HepG2 (cell line): ENCODE results near the gene ACOXL. TPM values are rescaled to one million over a fixed set of nuclear protein-coding genes. Genes with fewer than 3 reads are reported as not detected.

Experiments used
- ATAC-seq: fragments of 200-7000 bp; cut with Tn5 transposase; 3 replicates; pipeline ENCODE4 v1.9.1; 2020; ENCODE audit warnings: mild to moderate bottlenecking, moderate library complexity
- BruUV-seq: library from RNA; stranded (reverse); fragments of 400-500 nt; replicated peaks from 2 replicates; lab custom pipeline; 2021; lab: Mats Ljungman, UMichigan
- CTCF ChIA-PET: fragments of 300-600 bp; formaldehyde crosslinking; extraction: SDS; loops from one replicate; lab custom pipeline; 2021; ENCODE audit warnings: low total read pairs, inconsistent platforms, low intra/inter-chr PET ratio; lab: Yijun Ruan, JAX
- POLR2A ChIA-PET: fragments of 350-600 bp; sonication (Branson Sonifier 250); formaldehyde crosslinking; loops from one replicate; lab custom pipeline; 2020; ENCODE audit warnings: antibody characterized with exemption, inconsistent platforms; lab: Yijun Ruan, JAX
- DNase-seq: peaks from one replicate; pipeline ENCODE4 v3.0.0-alpha.2; 2015; ENCODE audit warnings: low spot score
- FAIRE-seq: peaks from 3 replicates; lab custom pipeline; 2011; peaks lifted over from hg19 to GRCh38; lab: Jason Lieb, UNC
- H2AFZ ChIP-seq: one replicate; pipeline ENCODE4 v1.6.1; 2011; ENCODE audit warnings: low read length, inconsistent platforms
- H3K27ac ChIP-seq: fragments of 300-600 bp; 3 replicates; pipeline ENCODE4 v1.8.0; 2011; ENCODE audit warnings: mixed run types, mild to moderate bottlenecking, mixed read lengths, low read length, inconsistent platforms; ENCODE audit not compliant: insufficient read depth; ENCODE audit errors: extremely low read length
- H3K27me3 ChIP-seq, 2 experiments: fragments of 200-600 bp in 1 of 2; 2 replicates in 1 of 2; 3 replicates in 1 of 2; pipeline versions ENCODE4 v1.6.0 to v1.8.0; 2011; ENCODE audit warnings: low read length in 2 of 2, mild to moderate bottlenecking in 2 of 2, moderate library complexity in 2 of 2, inconsistent platforms in 1 of 2; ENCODE audit not compliant: insufficient read depth in 2 of 2, control insufficient read depth in 1 of 2
- H3K36me3 ChIP-seq, 2 experiments: fragments of 200-600 bp in 1 of 2; replicated peaks in 1 of 2; 2 replicates in 1 of 2; 3 replicates in 1 of 2; pipeline versions ENCODE4 v1.5.1 to v1.8.0; 2011; ENCODE audit warnings: low read length in 2 of 2, inconsistent platforms in 1 of 2; ENCODE audit not compliant: insufficient read depth in 2 of 2, control insufficient read depth in 1 of 2
- H3K4me1 ChIP-seq: 2 replicates; pipeline ENCODE4 v1.5.1; 2012; ENCODE audit warnings: low read length, inconsistent platforms; ENCODE audit not compliant: insufficient read depth
- H3K4me2 ChIP-seq: 2 replicates; pipeline ENCODE4 v1.6.0; 2011; ENCODE audit warnings: low read depth, low read length, inconsistent platforms
- H3K4me3 ChIP-seq, 3 experiments: fragments of 200-600 bp in 1 of 3; sonication (generic), shearing (Covaris generic) in 1 of 3; replicated peaks in 1 of 3; 2 replicates each; pipeline ENCODE4 v1.5.1; 2011 to 2016; ENCODE audit warnings: low read length in 3 of 3, inconsistent platforms in 2 of 3, low read depth in 2 of 3, mild to moderate bottlenecking in 2 of 3, control low read depth in 1 of 3, mixed read lengths in 1 of 3; ENCODE audit not compliant: insufficient read depth in 1 of 3
- H3K79me2 ChIP-seq: one replicate; pipeline ENCODE4 v1.6.1; 2011; ENCODE audit warnings: low read length, inconsistent platforms; ENCODE audit not compliant: insufficient read depth
- H3K9ac ChIP-seq: 2 replicates; pipeline ENCODE4 v1.6.0; 2011; ENCODE audit warnings: mild to moderate bottlenecking, low read depth, low read length, inconsistent platforms; ENCODE audit not compliant: insufficient read depth
- H3K9me3 ChIP-seq: 2 replicates; pipeline ENCODE4 v1.5.1; 2012; ENCODE audit warnings: mild to moderate bottlenecking, low read length
- H4K20me1 ChIP-seq: 2 replicates; pipeline ENCODE4 v1.6.0; 2011; ENCODE audit warnings: inconsistent platforms, mild to moderate bottlenecking, low read length, moderate library complexity; ENCODE audit not compliant: insufficient read depth
- CREM ChIP-seq, 2 experiments: sonication (generic) in 1 of 2; formaldehyde crosslinking in 1 of 2; IDR thresholded peaks; 2 replicates each; pipeline versions ENCODE4 v1.4.0 to v1.6.1; 2016 to 2020; ENCODE audit warnings: antibody characterized with exemption in 1 of 2, mild to moderate bottlenecking in 1 of 2, missing genetic modification reagents in 1 of 2
- HCFC1 ChIP-seq: fragments of 150-350 bp; IDR thresholded peaks from 2 replicates; pipeline ENCODE4 v1.6.1; 2014; ENCODE audit warnings: low read depth, low read length
- NAIF1 ChIP-seq: sonication (generic); formaldehyde crosslinking; IDR thresholded peaks from 2 replicates; pipeline ENCODE4 v1.5.0; 2020; ENCODE audit warnings: mild to moderate bottlenecking, missing genetic modification reagents, borderline replicate concordance
- NCOA2 ChIP-seq: sonication (generic); formaldehyde crosslinking; IDR thresholded peaks from 2 replicates; pipeline ENCODE4 v1.8.0; 2022; ENCODE audit warnings: inconsistent platforms
- REXO4 ChIP-seq: sonication (generic); formaldehyde crosslinking; IDR thresholded peaks from 2 replicates; pipeline ENCODE4 v1.8.0; 2022; ENCODE audit warnings: missing genetic modification reagents, mild to moderate bottlenecking, borderline replicate concordance
- XBP1 ChIP-seq: sonication (generic); formaldehyde crosslinking; IDR thresholded peaks from 2 replicates; pipeline ENCODE4 v1.5.0; 2020; ENCODE audit warnings: missing genetic modification reagents
- ZBTB8A ChIP-seq: sonication (generic); formaldehyde crosslinking; IDR thresholded peaks from 2 replicates; pipeline ENCODE4 v1.4.0; 2020; ENCODE audit warnings: mild to moderate bottlenecking, low read depth, missing genetic modification reagents, borderline replicate concordance
- ZNF224 ChIP-seq: sonication (generic); formaldehyde crosslinking; IDR thresholded peaks from 2 replicates; pipeline ENCODE4 v1.5.0; 2020; ENCODE audit warnings: mild to moderate bottlenecking, missing genetic modification reagents
- ZNF468 ChIP-seq: sonication (generic); formaldehyde crosslinking; IDR thresholded peaks from 2 replicates; pipeline ENCODE4 v1.8.0; 2022; ENCODE audit warnings: mild to moderate bottlenecking, moderate library complexity, missing genetic modification reagents
- ZNF674 ChIP-seq: sonication (generic); formaldehyde crosslinking; IDR thresholded peaks from 2 replicates; pipeline ENCODE4 v1.5.0; 2020; ENCODE audit warnings: low read depth, mild to moderate bottlenecking, missing genetic modification reagents
- ZNF776 ChIP-seq: sonication (generic); formaldehyde crosslinking; IDR thresholded peaks from 2 replicates; pipeline ENCODE4 v1.4.0; 2020; ENCODE audit warnings: mild to moderate bottlenecking, missing genetic modification reagents
- ZNF816 ChIP-seq: sonication (generic); formaldehyde crosslinking; IDR thresholded peaks from 2 replicates; pipeline ENCODE4 v1.8.0; 2022; ENCODE audit warnings: missing genetic modification reagents, mild to moderate bottlenecking, borderline replicate concordance
- WGBS: methylation state at CpG from one replicate; pipeline ENCODE4 v1.1.6; 2017; ENCODE audit warnings: low lambda C conversion rate; 5-methylcytosine and 5-hydroxymethylcytosine counted together
- in situ Hi-C: cut with HindIII; loops from 2 replicates; pipeline ENCODE4 v1.10.0; 2017; ENCODE audit warnings: low pct_unique_long_range_greater_than_20kb; ENCODE audit not compliant: extremely low pct_ligation_motif_present
- intact Hi-C: fragments of 100-400 bp; cut with micrococcal nuclease; formaldehyde crosslinking; loops from one replicate; pipeline ENCODE4 v1.10.0; 2022; ENCODE audit not compliant: unreplicated experiment
- polyA plus RNA-seq, 8 experiments: library from polyadenylated mRNA; depleted of rRNA in 3 of 8; stranded (reverse) in 7 of 8; unstranded in 1 of 8; fragments of >200 nt; fragmentation: Illumina TruSeq in 4 of 8; extraction: Trizol in 4 of 8; gene quantifications; 2 replicates each; pipeline versions ENCODE4 v1.2.1 to v1.2.3, GENCODE V29; 2011 to 2016; ENCODE audit warnings: low read depth in 4 of 8, missing spikeins in 1 of 8, mixed read lengths in 1 of 8; ENCODE audit not compliant: insufficient read depth in 1 of 8
- total RNA-seq, 5 experiments: library from RNA; depleted of rRNA; stranded (reverse); fragments of >200 nt; fragmentation: Illumina TruSeq; extraction: Trizol; gene quantifications; 2 replicates each; pipeline ENCODE4 v1.2.3, GENCODE V29; 2016; ENCODE audit warnings: low read depth in 1 of 5
- TF ChIP-seq, protein P1 (sequence below): sonication (generic); formaldehyde crosslinking; IDR thresholded peaks from 2 replicates; pipeline ENCODE4 v1.8.1; 2023; ENCODE audit warnings: mild to moderate bottlenecking, missing genetic modification reagents
- TF ChIP-seq, protein P2 (sequence below): sonication (generic); formaldehyde crosslinking; IDR thresholded peaks from 2 replicates; pipeline ENCODE4 v1.4.0; 2020; ENCODE audit warnings: mild to moderate bottlenecking, missing genetic modification reagents
- TF ChIP-seq, protein P3 (sequence below): IDR thresholded peaks from 2 replicates; pipeline ENCODE4 v1.6.1; 2012; ENCODE audit warnings: inconsistent platforms
- TF ChIP-seq, protein P4 (sequence below): sonication (generic); formaldehyde crosslinking; IDR thresholded peaks from 2 replicates; pipeline ENCODE4 v1.5.1; 2020; ENCODE audit warnings: missing genetic modification reagents, mild to moderate bottlenecking, borderline replicate concordance
- TF ChIP-seq, protein P5 (sequence below): sonication (generic); formaldehyde crosslinking; IDR thresholded peaks from 2 replicates; pipeline ENCODE4 v1.5.0; 2020; ENCODE audit warnings: missing genetic modification reagents

ACOXL gene
- total and polyA plus RNA-seq, 2 of the 13 experiments (the other 11 are each of a cell fraction or from before 2014, with no cell fraction given), result not detected

DNA sequence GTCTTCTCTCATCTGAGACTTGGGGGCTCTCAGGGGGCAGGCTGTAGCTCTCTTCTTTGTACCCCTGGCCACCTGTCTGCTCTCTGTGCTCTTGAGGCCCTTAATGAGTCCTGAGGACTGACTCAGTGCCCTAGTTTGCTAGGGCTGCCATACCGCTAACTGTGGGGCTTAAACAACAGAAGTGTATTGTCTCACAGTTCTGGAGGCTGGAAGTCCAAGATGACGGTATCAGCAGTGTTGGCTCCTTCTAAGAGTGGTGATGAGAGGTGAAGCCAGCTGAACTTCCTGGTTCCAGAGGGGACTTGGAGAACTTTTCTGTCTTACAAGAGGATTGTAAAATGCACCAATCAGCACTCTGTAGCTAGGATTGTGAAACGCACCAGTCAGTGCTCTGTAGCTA lies 67.0 kb downstream of the ACOXL start (continued):
- TF ChIP-seq, protein P1, sequence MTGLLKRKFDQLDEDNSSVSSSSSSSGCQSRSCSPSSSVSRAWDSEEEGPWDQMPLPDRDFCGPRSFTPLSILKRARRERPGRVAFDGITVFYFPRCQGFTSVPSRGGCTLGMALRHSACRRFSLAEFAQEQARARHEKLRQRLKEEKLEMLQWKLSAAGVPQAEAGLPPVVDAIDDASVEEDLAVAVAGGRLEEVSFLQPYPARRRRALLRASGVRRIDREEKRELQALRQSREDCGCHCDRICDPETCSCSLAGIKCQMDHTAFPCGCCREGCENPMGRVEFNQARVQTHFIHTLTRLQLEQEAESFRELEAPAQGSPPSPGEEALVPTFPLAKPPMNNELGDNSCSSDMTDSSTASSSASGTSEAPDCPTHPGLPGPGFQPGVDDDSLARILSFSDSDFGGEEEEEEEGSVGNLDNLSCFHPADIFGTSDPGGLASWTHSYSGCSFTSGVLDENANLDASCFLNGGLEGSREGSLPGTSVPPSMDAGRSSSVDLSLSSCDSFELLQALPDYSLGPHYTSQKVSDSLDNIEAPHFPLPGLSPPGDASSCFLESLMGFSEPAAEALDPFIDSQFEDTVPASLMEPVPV, result no peak
- no peak for TF ChIP-seq XBP1 (CRISPR knock-in tag)
- TF ChIP-seq NCOA2 (CRISPR knock-in tag), result no peak
- TF ChIP-seq HCFC1, result no peak
- TF ChIP-seq ZNF776, result no peak
- TF ChIP-seq REXO4 (CRISPR knock-in tag), result no peak
- no peak for TF ChIP-seq ZNF224 (CRISPR knock-in tag)
- TF ChIP-seq, protein P2, sequence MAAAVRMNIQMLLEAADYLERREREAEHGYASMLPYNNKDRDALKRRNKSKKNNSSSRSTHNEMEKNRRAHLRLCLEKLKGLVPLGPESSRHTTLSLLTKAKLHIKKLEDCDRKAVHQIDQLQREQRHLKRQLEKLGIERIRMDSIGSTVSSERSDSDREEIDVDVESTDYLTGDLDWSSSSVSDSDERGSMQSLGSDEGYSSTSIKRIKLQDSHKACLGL (CRISPR knock-in tag), result no peak
- TF ChIP-seq ZNF816 (CRISPR knock-in tag), result no peak
- TF ChIP-seq, protein P3, sequence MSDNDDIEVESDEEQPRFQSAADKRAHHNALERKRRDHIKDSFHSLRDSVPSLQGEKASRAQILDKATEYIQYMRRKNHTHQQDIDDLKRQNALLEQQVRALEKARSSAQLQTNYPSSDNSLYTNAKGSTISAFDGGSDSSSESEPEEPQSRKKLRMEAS, result no peak
- no peak for TF ChIP-seq ZNF468

DNA sequence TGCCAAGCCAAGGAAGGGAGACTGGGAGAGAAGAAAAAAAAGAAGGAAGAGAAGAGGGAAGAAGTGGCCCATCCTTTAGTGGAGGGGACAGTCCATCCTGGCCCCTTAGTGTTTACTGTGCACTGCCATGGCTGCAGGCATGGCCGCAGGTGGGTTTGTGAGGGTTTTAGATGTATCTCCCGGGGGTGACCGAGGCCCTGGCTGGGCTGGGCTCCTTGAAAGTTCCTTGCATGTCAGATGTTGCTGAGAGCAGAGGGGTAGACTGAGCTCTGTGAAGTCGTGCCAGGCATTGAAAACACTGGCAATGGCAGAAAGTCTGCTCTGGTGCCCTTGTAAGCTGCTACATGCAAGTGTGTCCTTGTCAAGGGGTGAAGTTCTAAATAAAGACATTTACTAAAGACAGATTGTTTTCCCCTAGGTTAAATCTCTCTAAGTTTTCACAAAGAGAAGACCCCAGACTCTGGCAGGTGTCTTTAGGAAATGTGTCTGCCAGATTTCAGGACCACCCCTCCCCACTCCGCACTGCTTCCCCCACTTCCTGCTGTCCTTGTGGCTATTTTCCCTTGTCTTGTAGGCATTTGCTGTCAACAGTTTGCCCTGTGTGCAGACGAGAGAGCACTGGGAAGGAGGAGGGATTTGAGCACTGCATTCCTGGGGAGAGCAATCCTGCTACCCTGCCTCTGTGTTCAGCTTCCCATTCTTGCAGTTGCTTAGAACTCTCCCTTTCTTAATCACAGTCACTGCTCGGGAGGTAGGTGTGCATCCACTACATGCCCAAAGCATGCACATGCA lies 68.4 kb downstream of the ACOXL start:
- Histone ChIP-seq H3K36me3 (no peaks in the 10 kb centered on the region), H3K79me2 (no peaks in the 10 kb centered on the region), H4K20me1 (no peaks in the 10 kb centered on the region), H3K27ac (no peak overlapping the region), H3K9me3 (no peaks in the 10 kb centered on the region), H2AFZ (no peak overlapping the region), H3K4me1 (no peaks in the 10 kb centered on the region), H3K4me2 (no peak overlapping the region), H3K27me3 (peaks cover 2 to 49% of the 10 kb centered on the region in 2 experiments; a peak in 3 of 5 replicates), H3K9ac (no peak overlapping the region), H3K4me3 (no peak overlapping the region)
- BruUV-seq, result no TSS peak
- DNase-seq (no peak), FAIRE-seq (no peak), ATAC-seq (no peak)
- intact Hi-C loops (no loop called here), in situ Hi-C loops (loop anchor here (25.0 kb wide), 1 partner anchor 886 kb away; no protein-coding TSS in a partner anchor)
- POLR2A ChIA-PET, result no interaction called here
- CTCF ChIA-PET, result no interaction called here
- 17% methylated on average over 5 of the region's 7 CpGs for WGBS
- TF ChIP-seq ZNF674 (CRISPR knock-in tag) (no peak), ZBTB8A (CRISPR knock-in tag) (no peak), CREM (IDR thresholded peaks at IDR 0.05) (no peak), CREM (CRISPR knock-in tag; IDR thresholded peaks at IDR 0.05) (no peak), NAIF1 (CRISPR knock-in tag) (no peak)
- TF ChIP-seq, protein P4, sequence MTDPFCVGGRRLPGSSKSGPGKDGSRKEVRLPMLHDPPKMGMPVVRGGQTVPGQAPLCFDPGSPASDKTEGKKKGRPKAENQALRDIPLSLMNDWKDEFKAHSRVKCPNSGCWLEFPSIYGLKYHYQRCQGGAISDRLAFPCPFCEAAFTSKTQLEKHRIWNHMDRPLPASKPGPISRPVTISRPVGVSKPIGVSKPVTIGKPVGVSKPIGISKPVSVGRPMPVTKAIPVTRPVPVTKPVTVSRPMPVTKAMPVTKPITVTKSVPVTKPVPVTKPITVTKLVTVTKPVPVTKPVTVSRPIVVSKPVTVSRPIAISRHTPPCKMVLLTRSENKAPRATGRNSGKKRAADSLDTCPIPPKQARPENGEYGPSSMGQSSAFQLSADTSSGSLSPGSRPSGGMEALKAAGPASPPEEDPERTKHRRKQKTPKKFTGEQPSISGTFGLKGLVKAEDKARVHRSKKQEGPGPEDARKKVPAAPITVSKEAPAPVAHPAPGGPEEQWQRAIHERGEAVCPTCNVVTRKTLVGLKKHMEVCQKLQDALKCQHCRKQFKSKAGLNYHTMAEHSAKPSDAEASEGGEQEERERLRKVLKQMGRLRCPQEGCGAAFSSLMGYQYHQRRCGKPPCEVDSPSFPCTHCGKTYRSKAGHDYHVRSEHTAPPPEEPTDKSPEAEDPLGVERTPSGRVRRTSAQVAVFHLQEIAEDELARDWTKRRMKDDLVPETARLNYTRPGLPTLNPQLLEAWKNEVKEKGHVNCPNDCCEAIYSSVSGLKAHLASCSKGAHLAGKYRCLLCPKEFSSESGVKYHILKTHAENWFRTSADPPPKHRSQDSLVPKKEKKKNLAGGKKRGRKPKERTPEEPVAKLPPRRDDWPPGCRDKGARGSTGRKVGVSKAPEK (CRISPR knock-in tag), result no peak
- TF ChIP-seq, protein P5, sequence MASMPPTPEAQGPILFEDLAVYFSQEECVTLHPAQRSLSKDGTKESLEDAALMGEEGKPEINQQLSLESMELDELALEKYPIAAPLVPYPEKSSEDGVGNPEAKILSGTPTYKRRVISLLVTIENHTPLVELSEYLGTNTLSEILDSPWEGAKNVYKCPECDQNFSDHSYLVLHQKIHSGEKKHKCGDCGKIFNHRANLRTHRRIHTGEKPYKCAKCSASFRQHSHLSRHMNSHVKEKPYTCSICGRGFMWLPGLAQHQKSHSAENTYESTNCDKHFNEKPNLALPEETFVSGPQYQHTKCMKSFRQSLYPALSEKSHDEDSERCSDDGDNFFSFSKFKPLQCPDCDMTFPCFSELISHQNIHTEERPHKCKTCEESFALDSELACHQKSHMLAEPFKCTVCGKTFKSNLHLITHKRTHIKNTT, result no peak
